PC-9 (cell line): ENCODE measurements around the gene ACP4.

Experiments
- EZH2 ChIP-seq: fragments of 200-600 bp; sonication (generic); IDR thresholded peaks from 2 replicates; pipeline ENCODE4 v1.8.0; 2017; ENCODE audit warnings: antibody characterized with exemption, low read depth
- TF ChIP-seq, protein P1 (sequence below): fragments of 200-600 bp; sonication (generic); conservative IDR thresholded peaks from 2 replicates; pipeline ENCODE4 v1.6.1; 2017; ENCODE audit warnings: mixed run types, antibody characterized with exemption, mild to moderate bottlenecking, moderate library complexity

DNA sequence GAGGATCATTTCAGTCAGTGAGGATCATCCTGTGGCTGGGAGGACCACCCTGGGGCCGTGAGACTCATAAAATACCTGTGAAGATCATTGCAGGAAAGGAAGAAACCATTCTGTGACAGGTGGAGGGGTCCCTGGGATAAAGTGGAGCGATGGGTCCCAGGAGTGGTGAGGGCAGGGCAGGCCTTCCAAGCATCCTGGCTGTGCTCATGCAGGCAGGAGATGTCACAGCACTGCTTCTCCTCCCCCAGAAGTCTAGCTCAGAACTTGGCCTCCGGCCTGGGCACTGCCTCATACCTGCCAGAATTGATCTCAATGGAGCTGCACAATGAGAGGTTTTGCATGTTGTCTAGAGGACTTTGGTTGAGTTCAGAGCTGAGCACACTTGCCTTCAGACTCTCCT is 22.3 kb downstream of the ACP4 start:
- TF ChIP-seq, protein P1, sequence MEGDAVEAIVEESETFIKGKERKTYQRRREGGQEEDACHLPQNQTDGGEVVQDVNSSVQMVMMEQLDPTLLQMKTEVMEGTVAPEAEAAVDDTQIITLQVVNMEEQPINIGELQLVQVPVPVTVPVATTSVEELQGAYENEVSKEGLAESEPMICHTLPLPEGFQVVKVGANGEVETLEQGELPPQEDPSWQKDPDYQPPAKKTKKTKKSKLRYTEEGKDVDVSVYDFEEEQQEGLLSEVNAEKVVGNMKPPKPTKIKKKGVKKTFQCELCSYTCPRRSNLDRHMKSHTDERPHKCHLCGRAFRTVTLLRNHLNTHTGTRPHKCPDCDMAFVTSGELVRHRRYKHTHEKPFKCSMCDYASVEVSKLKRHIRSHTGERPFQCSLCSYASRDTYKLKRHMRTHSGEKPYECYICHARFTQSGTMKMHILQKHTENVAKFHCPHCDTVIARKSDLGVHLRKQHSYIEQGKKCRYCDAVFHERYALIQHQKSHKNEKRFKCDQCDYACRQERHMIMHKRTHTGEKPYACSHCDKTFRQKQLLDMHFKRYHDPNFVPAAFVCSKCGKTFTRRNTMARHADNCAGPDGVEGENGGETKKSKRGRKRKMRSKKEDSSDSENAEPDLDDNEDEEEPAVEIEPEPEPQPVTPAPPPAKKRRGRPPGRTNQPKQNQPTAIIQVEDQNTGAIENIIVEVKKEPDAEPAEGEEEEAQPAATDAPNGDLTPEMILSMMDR: no peak
- no peak for TF ChIP-seq EZH2
